Measurements from ENCODE around the gene ERRFI1. TPM values are rescaled to one million over a fixed set of nuclear protein-coding genes. Genes with fewer than 3 reads are reported as not detected.
"Not testable (repeated sequence)": the region's sequence is repeated elsewhere in the genome, so short reads cannot be mapped to it uniquely, and the experiment has no call there.

Gene ERRFI1
- polyA plus RNA-seq, 3 donors, result 0.08 to 1.5 (median 0.28) TPM

DNA sequence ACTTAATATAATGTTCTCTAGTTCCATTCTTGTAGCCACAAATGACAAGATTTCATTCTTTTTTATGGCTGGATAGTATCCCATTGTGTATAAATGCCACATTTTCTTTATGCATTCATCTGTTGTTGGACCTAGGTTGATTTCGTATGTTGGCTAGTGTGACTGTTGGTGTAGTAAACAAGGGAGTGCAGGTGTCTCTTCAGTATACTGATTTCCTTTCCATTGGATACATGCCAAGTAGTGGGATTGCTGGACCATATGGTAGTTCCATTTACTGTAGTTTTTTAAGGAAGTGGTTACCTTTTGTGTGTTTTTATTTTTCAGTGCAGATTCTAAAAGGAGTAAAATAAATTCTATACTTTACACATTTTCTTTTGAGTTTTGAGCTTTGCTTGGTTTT is 58.9 kb downstream of the ERRFI1 start:
- TF ChIP-seq, protein P1, sequence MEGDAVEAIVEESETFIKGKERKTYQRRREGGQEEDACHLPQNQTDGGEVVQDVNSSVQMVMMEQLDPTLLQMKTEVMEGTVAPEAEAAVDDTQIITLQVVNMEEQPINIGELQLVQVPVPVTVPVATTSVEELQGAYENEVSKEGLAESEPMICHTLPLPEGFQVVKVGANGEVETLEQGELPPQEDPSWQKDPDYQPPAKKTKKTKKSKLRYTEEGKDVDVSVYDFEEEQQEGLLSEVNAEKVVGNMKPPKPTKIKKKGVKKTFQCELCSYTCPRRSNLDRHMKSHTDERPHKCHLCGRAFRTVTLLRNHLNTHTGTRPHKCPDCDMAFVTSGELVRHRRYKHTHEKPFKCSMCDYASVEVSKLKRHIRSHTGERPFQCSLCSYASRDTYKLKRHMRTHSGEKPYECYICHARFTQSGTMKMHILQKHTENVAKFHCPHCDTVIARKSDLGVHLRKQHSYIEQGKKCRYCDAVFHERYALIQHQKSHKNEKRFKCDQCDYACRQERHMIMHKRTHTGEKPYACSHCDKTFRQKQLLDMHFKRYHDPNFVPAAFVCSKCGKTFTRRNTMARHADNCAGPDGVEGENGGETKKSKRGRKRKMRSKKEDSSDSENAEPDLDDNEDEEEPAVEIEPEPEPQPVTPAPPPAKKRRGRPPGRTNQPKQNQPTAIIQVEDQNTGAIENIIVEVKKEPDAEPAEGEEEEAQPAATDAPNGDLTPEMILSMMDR (IDR thresholded peaks at IDR 0.05), result no peak
- no peak overlapping the region for H3K4me3 Mint-ChIP-seq
- peaks cover 0 to 1% (median 0%) of the 10 kb centered on the region in 3 donors for H3K27me3 Mint-ChIP-seq (ENCODE audit: low read depth in 3 of 3)
- peaks cover 6% of the 10 kb centered on the region for H3K4me1 Mint-ChIP-seq
- intact Hi-C loops (cut with micrococcal nuclease), result loop anchor here in 1 of 2 donors (10.0 kb wide), 1 partner anchor 192 kb away; the partner anchor contains the start of gene VAMP3
- Histone ChIP-seq H3K27me3 (ENCODE audit: control insufficient read depth in 2 of 2, insufficient read depth in 2 of 2, low read length in 2 of 2) (no peaks in the 10 kb centered on the region), H4K20me1 (ENCODE audit: insufficient read depth, low read length) (peaks cover 49% of the 10 kb centered on the region), H3K79me2 (ENCODE audit: insufficient read depth, low read length) (peaks cover 65% of the 10 kb centered on the region), H2AFZ (ENCODE audit: insufficient read depth, low read depth, low read length, poor library complexity, severe bottlenecking) (no peak overlapping the region), H3K4me2 (replicated peaks; ENCODE audit: extremely low read depth, low read length, poor library complexity, severe bottlenecking) (no peak overlapping the region), H3K9ac (ENCODE audit: insufficient read depth, low read length, poor library complexity, severe bottlenecking) (no peak overlapping the region), H3K4me3 (replicated peaks in 1 of 3; ENCODE audit: low read depth in 2 of 3, low read length in 3 of 3) (no peak overlapping the region), H3K4me1 (ENCODE audit: control insufficient read depth in 1 of 2, insufficient read depth in 2 of 2, low read length in 2 of 2) (peaks cover 8% of the 10 kb centered on the region in 2 donors), H3K36me3 (replicated peaks in 1 of 2; ENCODE audit: control insufficient read depth in 1 of 2, insufficient read depth in 2 of 2, low read length in 2 of 2) (peaks cover 77 to 92% of the 10 kb centered on the region in 2 donors), H3K9me3 (replicated peaks in 1 of 2; ENCODE audit: control insufficient read depth in 1 of 2, insufficient read depth in 1 of 2, low read length in 2 of 2) (no peaks in the 10 kb centered on the region), H3K27ac (ENCODE audit: low read depth in 1 of 2, low read length in 2 of 2) (peak overlapping the region in 1 of 2 donors; percentile 37)
- no peak for DNase-seq
- H3K36me3 Mint-ChIP-seq, result peaks cover 73 to 92% of the 10 kb centered on the region in 2 donors
- WGBS (ENCODE audit: insufficient coverage), result 40% methylated on average over 1 of the region's 1 CpG
- peak overlapping the region in 1 of 7 donors; percentile 34 for H3K27ac Mint-ChIP-seq
- H3K9me3 Mint-ChIP-seq, result no peaks in the 10 kb centered on the region

DNA sequence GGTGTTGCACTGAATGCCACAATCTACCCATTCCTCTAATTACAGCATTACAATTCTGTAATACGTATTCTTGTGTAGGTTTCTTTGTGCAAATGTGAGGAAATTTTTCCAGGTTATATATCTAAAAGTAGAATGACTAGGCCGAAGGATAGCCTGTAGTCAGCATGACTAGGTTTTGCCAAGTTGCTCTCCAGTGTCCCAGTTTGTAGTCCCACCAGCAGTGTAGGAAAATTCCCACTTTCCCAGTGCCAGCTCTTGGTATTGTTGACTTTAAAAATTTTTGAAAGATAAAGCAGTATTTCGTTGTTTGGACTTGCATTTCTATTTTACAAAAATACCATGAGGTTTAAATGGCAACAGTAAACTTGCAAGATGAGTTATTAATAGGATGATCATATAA is 61.6 kb downstream of the ERRFI1 start:
- Histone ChIP-seq H3K4me3 (replicated peaks in 1 of 3; ENCODE audit: low read depth in 2 of 3, low read length in 3 of 3) (no peak overlapping the region), H3K9ac (ENCODE audit: insufficient read depth, low read length, poor library complexity, severe bottlenecking) (no peak overlapping the region), H3K27ac (ENCODE audit: low read depth in 1 of 2, low read length in 2 of 2) (no peak overlapping the region), H3K4me2 (replicated peaks; ENCODE audit: extremely low read depth, low read length, poor library complexity, severe bottlenecking) (no peak overlapping the region), H3K9me3 (replicated peaks in 1 of 2; ENCODE audit: control insufficient read depth in 1 of 2, insufficient read depth in 1 of 2, low read length in 2 of 2) (no peaks in the 10 kb centered on the region), H2AFZ (ENCODE audit: insufficient read depth, low read depth, low read length, poor library complexity, severe bottlenecking) (no peak overlapping the region), H4K20me1 (ENCODE audit: insufficient read depth, low read length) (peaks cover 43% of the 10 kb centered on the region), H3K4me1 (ENCODE audit: control insufficient read depth in 1 of 2, insufficient read depth in 2 of 2, low read length in 2 of 2) (peaks cover 25 to 29% of the 10 kb centered on the region in 2 donors), H3K79me2 (ENCODE audit: insufficient read depth, low read length) (peaks cover 75% of the 10 kb centered on the region), H3K36me3 (replicated peaks in 1 of 2; ENCODE audit: control insufficient read depth in 1 of 2, insufficient read depth in 2 of 2, low read length in 2 of 2) (peaks cover 54 to 64% of the 10 kb centered on the region in 2 donors), H3K27me3 (ENCODE audit: control insufficient read depth in 2 of 2, insufficient read depth in 2 of 2, low read length in 2 of 2) (no peaks in the 10 kb centered on the region)
- intact Hi-C loops (cut with micrococcal nuclease), result loop anchor here (5.0 to 10.0 kb wide), 2 partner anchors 182 to 190 kb away; partner anchors contain the start of genes PER3 (in 1 of the 2) and VAMP3 (in 1 of the 2)
- peaks cover 0 to 2% (median 0%) of the 10 kb centered on the region in 7 donors for H3K9me3 Mint-ChIP-seq
- TF ChIP-seq, protein P1 (IDR thresholded peaks at IDR 0.05), result no peak
- H3K27me3 Mint-ChIP-seq (ENCODE audit: low read depth in 3 of 3), result no peaks in the 10 kb centered on the region
- no peak overlapping the region for H3K4me3 Mint-ChIP-seq
- no peak overlapping the region for H3K27ac Mint-ChIP-seq
- WGBS (ENCODE audit: insufficient coverage), result no CpG with 5 or more reads among the region's 3 CpGs
- peaks cover 51 to 64% of the 10 kb centered on the region in 2 donors for H3K36me3 Mint-ChIP-seq
- H3K4me1 Mint-ChIP-seq, result peaks cover 22% of the 10 kb centered on the region
- DNase-seq, result no peak

DNA sequence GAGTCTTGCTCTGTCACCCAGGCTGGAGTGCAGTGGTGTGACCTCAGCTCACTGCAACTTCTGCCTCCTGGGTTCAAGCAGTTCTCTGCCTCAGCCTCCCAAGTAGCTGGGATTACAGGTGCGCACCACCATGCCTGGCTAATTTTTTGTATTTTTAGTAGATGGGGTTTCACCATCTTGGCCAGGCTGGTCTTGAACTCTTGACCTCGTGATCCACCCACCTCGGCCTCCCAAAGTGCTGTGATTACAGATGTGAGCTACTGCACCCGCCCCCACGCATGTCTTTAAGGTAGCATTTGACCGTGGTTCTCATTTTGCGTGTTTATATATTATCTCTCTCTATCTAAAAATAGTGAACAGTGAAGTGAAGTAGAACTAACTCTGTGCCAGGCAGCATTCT is 62.3 kb downstream of the ERRFI1 start:
- H3K4me2 ChIP-seq (replicated peaks; ENCODE audit: extremely low read depth, low read length, poor library complexity, severe bottlenecking); H3K27me3 Mint-ChIP-seq (ENCODE audit: low read depth in 3 of 3); H3K27ac ChIP-seq (ENCODE audit: low read depth in 1 of 2, low read length in 2 of 2); H2AFZ ChIP-seq (ENCODE audit: insufficient read depth, low read depth, low read length, poor library complexity, severe bottlenecking); H3K27me3 ChIP-seq (ENCODE audit: control insufficient read depth in 2 of 2, insufficient read depth in 2 of 2, low read length in 2 of 2); H3K9ac ChIP-seq (ENCODE audit: insufficient read depth, low read length, poor library complexity, severe bottlenecking); DNase-seq; H3K4me3 Mint-ChIP-seq; H3K9me3 ChIP-seq (replicated peaks in 1 of 2; ENCODE audit: control insufficient read depth in 1 of 2, insufficient read depth in 1 of 2, low read length in 2 of 2); H3K4me3 ChIP-seq (replicated peaks in 1 of 3; ENCODE audit: low read depth in 2 of 3, low read length in 3 of 3); H3K9me3 Mint-ChIP-seq: not testable (repeated sequence)
- intact Hi-C loops (cut with micrococcal nuclease), result loop anchor here (5.0 to 10.0 kb wide), 2 partner anchors 182 to 189 kb away; partner anchors contain the start of genes PER3 (in 1 of the 2) and VAMP3 (in 1 of the 2)
- Mint-ChIP-seq H3K27ac (peak overlapping the region in 4 of 7 donors; percentile 26 to 57 (median 38)), H3K36me3 (peaks cover 45 to 58% of the 10 kb centered on the region in 2 donors), H3K4me1 (peaks cover 22% of the 10 kb centered on the region)
- WGBS (ENCODE audit: insufficient coverage), result no CpG with 5 or more reads among the region's 7 CpGs
- Histone ChIP-seq H4K20me1 (ENCODE audit: insufficient read depth, low read length) (peaks cover 37% of the 10 kb centered on the region), H3K4me1 (ENCODE audit: control insufficient read depth in 1 of 2, insufficient read depth in 2 of 2, low read length in 2 of 2) (peaks cover 25 to 29% of the 10 kb centered on the region in 2 donors), H3K36me3 (replicated peaks in 1 of 2; ENCODE audit: control insufficient read depth in 1 of 2, insufficient read depth in 2 of 2, low read length in 2 of 2) (peaks cover 48 to 58% of the 10 kb centered on the region in 2 donors), H3K79me2 (ENCODE audit: insufficient read depth, low read length) (peaks cover 70% of the 10 kb centered on the region)
